HG02571 (cell line): ENCODE data around the gene XPC.
"Not testable (repeated sequence)": the region's sequence is repeated elsewhere in the genome, so short reads cannot be mapped to it uniquely, and the experiment has no call there.

Experiments
- ATAC-seq: cut with Tn5 transposase; IDR thresholded peaks from one replicate; pipeline ENCODE4 v1.9.1; 2021; ENCODE audit warnings: mild to moderate bottlenecking, moderate library complexity; ENCODE audit not compliant: unreplicated experiment

XPC gene

DNA sequence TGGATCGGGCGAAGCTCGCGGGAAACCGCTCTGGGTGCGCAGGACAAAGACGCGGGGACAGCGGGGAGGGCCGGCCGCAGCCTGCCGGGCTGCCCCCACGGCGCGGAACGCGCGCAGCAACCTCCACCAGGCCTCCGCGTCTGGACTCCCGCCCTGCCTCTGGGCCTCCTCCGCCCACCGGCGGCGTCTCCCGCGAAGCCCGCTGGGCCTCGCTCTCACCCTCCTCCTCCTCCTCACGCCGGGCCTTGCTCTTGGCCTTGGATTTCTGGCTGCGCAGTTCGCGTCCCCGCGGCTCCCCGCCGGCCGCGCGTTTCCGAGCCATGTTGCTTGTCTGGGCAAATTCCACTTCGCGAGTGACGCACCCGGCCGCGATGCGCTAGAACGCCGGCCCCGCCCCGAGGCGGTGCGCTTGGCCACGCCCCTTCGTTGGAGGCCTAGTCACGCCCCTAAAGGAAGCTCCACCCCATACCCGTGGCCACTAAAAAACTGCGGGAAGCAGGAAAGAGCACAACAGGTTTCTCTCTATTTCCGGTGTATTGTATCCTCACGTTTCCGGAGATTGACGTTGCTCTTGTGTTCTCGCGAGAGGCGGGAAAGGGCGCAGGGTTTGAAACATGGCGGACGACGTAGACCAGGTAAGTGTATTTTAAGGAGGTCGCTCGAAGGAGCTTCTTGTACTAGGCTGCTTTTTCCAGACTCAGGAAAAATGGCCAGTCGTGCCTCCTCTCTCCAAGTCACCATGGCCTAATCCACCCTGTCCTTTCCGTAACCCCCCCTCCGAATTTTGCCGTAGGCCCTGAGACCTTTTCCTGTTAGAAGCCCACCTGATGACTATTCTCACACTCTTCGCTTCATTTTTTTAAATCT lies at the start of gene XPC, which contains the start of gene LSM3:
XPC (minus strand) TSS at position 355 of the 867 bp plus-strand sequence; CDS start at position 322, 33 bp downstream.
LSM3 (plus strand) TSS at position 571 of the 867 bp plus-strand sequence; CDS start at position 615, 44 bp downstream.
- ATAC-seq: peak; percentile 89

DNA sequence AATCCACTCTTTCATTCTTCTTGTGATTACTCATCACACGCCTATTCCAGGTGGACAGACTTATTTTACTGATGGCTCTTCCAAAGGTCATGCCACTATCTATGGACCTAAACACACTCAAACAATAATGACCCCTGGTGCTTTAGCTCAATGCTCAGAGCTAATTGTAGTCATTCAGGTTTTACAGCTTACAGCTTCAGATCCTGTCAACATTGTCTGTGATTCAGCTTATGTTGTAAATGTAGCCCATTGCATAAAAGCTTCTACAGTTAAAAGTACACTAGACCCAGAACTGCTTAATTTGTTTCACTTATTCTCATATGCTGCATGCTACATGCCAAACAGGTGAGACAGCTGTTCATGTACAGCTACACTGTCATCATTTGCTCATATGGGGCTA lies 49.5 kb upstream of the XPC start:
- ATAC-seq: no peak

- ATAC-seq: not testable (repeated sequence)
These were observed 48.0 kb upstream of the XPC start for GRCh38 chr3:14226351-14226750.

- no peak for ATAC-seq
These were observed 47.0 kb upstream of the XPC start for GRCh38 chr3:14225421-14225820.

- no peak for ATAC-seq
These were observed 46.5 kb upstream of the XPC start for GRCh38 chr3:14224895-14225294.

GRCh38 chr3:14223595-14223994 lies 45.2 kb upstream of the XPC start:
- ATAC-seq: no peak

- ATAC-seq: no peak
These were observed 44.6 kb upstream of the XPC start for GRCh38 chr3:14222900-14223594.

- ATAC-seq: no peak
These were observed 44.1 kb upstream of the XPC start for GRCh38 chr3:14222457-14222856.

DNA sequence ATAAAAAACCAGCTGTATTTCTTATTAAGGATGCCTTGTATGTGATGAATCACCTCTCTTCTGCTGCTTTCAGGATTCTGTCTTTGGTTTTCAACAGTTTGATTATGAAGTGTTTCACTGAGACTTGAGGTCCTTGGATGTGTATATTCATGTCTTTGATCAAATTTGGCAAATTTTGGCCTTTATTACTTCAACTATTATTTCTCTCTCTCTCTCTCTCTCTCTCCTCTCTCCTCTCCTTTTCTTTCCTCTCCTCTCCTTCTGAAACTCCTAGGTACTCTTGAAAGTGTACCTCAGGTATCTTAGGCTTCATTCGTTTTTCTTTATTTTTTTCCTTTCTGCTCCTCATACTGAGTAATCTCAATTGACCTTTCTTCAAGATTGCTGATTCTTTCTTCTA lies 43.5 kb upstream of the XPC start:
- no peak for ATAC-seq

GRCh38 chr3:14220933-14221332 lies 42.5 kb upstream of the XPC start:
- no peak for ATAC-seq

- no peak for ATAC-seq
These were observed 40.0 kb upstream of the XPC start for GRCh38 chr3:14218355-14218754.

DNA sequence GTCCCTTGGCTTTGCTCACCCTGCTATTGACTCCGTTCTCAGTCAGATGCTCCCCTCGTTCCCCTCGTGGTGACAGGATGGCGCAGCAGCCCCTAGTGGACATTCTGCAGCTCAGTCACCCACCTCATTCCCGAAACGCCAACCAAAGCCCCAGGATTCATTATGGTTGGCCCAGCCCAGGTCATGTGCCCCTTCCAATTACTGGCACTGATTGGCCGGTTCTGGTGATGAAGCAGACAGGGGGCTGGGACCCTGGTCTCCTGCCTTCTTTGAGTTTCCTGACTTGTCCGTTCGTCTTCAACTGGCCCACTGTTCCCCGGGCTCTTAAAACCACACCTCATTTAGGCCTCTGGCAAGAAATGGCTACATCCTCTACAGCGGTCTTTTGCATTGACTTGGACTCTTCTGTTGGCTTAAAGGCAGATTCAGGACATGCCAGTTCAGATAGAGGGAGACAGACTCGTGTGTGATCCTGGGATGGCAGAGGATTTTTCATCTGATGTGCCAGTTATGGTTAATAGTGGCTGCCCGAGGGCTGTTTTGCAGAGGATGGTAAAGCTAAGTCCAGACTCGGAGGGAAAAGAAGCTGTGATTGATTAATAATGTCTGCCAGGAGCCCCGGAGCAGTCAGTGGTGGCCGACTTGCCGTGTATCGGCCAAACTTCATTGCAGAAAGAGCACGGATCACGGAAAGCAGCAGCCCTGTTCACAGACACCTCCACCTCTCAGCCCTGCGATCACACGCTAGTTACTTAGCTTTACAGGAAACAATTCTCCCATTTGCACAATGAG lies 38.1 kb upstream of the XPC start:
- no peak for ATAC-seq

GRCh38 chr3:14214764-14215163 lies 36.4 kb upstream of the XPC start:
- ATAC-seq: no peak

GRCh38 chr3:14213066-14213774 lies 34.8 kb upstream of the XPC start:
- ATAC-seq: no peak

DNA sequence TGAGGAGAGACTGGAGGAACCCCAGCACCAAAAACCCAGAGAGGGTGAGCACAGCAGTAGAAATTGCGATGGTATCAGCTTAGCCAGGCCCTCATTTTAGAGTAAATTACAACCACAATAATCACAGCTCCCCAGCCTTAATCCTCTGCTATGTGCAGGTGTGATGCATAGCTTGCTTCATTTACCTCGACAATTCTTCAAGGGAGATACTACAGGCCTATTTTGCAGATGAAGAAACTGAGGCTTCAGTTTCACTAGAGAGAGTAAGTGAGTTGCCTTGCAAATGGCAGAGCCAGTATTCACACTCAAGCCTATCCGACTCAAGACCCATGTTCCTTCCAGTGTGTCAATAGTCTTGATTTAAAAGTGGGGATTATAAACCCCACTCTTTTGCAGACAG lies 33.6 kb upstream of the XPC start:
- ATAC-seq: no peak

- no peak for ATAC-seq
These were observed 33.2 kb upstream of the XPC start for GRCh38 chr3:14211621-14212020.

- ATAC-seq: no peak
These were observed 32.6 kb upstream of the XPC start for GRCh38 chr3:14210843-14211594.

DNA sequence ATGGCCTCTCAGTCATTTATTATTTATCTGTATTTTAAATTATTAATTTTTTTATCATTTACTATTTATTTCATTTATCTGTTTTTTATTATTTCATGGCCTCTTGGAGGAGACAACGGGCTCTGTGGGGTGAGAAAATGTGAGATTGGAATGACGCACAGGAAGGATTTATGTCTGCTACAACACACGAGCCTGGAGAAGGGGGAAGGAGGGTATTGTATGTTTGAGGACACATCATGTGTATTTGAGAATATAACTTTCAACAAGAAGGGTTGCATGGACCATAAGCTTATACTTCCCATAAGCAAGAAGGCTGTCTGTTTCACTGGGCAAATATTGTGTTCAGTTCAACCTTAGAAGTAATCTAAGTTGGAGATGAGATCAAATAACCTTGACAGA lies 31.9 kb upstream of the XPC start:
- no peak for ATAC-seq

DNA sequence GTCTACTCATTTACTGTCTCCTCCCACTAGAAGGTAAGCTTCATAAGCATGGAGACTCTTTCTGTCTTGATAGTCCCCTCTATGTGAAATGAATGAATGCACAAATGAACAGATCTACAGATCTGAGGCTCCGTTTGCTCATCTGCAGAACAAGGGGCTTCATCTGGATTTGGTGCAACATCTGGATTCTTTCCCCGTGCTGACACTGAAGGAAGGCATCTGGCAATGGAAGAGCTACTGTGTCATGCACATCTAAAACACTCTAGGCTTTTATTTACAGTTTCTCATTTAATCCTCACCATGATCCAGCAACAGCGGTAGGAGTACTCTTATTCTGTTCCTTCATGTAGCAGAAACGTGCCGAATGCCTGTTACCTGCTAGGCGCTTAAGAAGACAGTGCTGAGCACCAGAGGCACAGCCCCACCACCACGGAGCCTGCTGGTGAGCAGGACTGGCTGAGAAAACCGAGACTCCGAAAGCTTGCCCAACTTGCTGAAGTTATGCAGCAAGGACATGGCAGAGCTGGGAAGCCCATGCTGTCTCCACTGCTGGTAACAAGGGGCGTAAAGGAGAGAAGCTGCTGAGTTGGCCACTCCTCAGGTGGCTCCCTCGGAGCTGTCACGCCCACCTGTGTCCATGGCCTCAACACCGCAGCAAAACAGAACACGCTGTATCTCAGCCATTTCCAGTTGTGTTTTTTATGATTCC lies 31.3 kb upstream of the XPC start:
- ATAC-seq: no peak
